Neural crest cell (in vitro differentiated cells): ENCODE data around the gene ARID5B. TPM values are rescaled to one million over a fixed set of nuclear protein-coding genes. Genes with fewer than 3 reads are reported as not detected.

Source experiments
- DNase-seq: peaks from one replicate; pipeline ENCODE4 v3.0.0; 2021; ENCODE audit warnings: low read depth, mixed read lengths, low spot score
- H3K27ac Mint-ChIP-seq: one replicate; pipeline ENCODE4 v1.8.0; 2021; ENCODE audit warnings: mild to moderate bottlenecking, mixed read lengths; ENCODE audit not compliant: unreplicated experiment
- H3K27me3 Mint-ChIP-seq: 2 replicates; pipeline ENCODE4 v1.8.0; 2021; ENCODE audit warnings: low read depth, mild to moderate bottlenecking, mixed read lengths
- H3K36me3 Mint-ChIP-seq: 2 replicates; pipeline ENCODE4 v1.8.0; 2021; ENCODE audit warnings: low read depth, mild to moderate bottlenecking, mixed read lengths
- H3K4me1 Mint-ChIP-seq: 2 replicates; pipeline ENCODE4 v1.8.0; 2021; ENCODE audit warnings: mixed read lengths
- H3K4me3 Mint-ChIP-seq: one replicate; pipeline ENCODE4 v1.8.0; 2021; ENCODE audit warnings: mild to moderate bottlenecking, mixed read lengths
- H3K9me3 Mint-ChIP-seq: 2 replicates; pipeline ENCODE4 v1.8.0; 2021; ENCODE audit warnings: mixed read lengths
- total RNA-seq: library from RNA; stranded (reverse); gene quantifications from 2 replicates; pipeline ENCODE4 v1.2.1, GENCODE V29; 2021
- TF ChIP-seq, protein P1 (sequence below): fragments of 200-600 bp; sonication (generic); conservative IDR thresholded peaks from 2 replicates; pipeline ENCODE4 v1.5.0; 2021; ENCODE audit warnings: antibody characterized with exemption, mild to moderate bottlenecking

Gene ARID5B
- total RNA-seq, 1 donor from 2014 or later = 10.4 TPM

DNA sequence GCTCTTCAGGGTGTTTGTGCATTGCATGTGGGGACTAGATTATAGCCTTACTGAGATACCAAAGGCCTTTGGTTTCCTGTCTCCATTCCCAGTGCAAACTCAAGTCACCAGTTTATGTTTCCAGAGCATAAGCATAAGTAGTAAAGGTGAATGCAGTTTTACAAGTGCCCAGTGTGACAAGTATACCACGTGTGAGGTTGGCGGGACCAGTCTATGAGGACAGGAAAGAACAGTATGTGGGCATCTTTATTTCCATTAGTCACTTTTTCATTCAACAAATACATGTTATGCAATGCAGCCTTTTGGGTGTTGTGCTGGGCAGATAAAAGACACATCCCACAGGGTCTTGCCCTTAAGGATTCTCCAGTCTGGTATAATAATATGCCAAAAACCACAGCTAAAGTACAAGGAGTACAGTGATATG lies 146.5 kb downstream of the ARID5B start:
- Mint-ChIP-seq H3K27me3 (no peaks in the 10 kb centered on the region), H3K27ac (no peak overlapping the region), H3K4me1 (peaks cover 76% of the 10 kb centered on the region), H3K4me3 (peak overlapping the region; percentile 14), H3K9me3 (no peaks in the 10 kb centered on the region), H3K36me3 (peaks cover 9% of the 10 kb centered on the region)
- TF ChIP-seq, protein P1, sequence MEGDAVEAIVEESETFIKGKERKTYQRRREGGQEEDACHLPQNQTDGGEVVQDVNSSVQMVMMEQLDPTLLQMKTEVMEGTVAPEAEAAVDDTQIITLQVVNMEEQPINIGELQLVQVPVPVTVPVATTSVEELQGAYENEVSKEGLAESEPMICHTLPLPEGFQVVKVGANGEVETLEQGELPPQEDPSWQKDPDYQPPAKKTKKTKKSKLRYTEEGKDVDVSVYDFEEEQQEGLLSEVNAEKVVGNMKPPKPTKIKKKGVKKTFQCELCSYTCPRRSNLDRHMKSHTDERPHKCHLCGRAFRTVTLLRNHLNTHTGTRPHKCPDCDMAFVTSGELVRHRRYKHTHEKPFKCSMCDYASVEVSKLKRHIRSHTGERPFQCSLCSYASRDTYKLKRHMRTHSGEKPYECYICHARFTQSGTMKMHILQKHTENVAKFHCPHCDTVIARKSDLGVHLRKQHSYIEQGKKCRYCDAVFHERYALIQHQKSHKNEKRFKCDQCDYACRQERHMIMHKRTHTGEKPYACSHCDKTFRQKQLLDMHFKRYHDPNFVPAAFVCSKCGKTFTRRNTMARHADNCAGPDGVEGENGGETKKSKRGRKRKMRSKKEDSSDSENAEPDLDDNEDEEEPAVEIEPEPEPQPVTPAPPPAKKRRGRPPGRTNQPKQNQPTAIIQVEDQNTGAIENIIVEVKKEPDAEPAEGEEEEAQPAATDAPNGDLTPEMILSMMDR = no peak
- DNase-seq = no peak

DNA sequence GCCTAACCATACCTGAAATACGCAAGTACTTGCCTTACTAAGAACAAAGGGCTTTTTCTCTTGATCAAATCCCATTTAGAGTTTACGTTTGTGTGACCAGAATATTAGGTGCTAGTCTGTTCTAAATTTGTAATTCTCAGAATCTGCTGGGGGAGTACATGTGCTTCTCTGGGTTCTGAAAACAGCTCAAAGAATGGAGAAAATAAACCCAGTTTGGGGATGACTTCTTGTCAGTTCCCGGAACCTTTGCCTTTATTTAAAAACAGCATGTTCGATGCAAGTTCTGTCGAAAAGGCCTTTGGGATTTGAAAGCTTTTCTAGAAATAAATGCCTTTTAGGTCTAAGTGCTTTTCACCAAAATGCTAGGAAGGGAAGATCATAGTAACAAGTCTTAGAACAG lies 147.0 kb downstream of the ARID5B start:
- peaks cover 11% of the 10 kb centered on the region for H3K36me3 Mint-ChIP-seq
- H3K9me3 Mint-ChIP-seq = no peaks in the 10 kb centered on the region
- TF ChIP-seq, protein P1 = no peak
- no peak for DNase-seq
- H3K4me3 Mint-ChIP-seq = peak overlapping the region; percentile 86
- no peaks in the 10 kb centered on the region for H3K27me3 Mint-ChIP-seq
- H3K27ac Mint-ChIP-seq = peak overlapping the region; percentile 57
- H3K4me1 Mint-ChIP-seq = peaks cover 71% of the 10 kb centered on the region

DNA sequence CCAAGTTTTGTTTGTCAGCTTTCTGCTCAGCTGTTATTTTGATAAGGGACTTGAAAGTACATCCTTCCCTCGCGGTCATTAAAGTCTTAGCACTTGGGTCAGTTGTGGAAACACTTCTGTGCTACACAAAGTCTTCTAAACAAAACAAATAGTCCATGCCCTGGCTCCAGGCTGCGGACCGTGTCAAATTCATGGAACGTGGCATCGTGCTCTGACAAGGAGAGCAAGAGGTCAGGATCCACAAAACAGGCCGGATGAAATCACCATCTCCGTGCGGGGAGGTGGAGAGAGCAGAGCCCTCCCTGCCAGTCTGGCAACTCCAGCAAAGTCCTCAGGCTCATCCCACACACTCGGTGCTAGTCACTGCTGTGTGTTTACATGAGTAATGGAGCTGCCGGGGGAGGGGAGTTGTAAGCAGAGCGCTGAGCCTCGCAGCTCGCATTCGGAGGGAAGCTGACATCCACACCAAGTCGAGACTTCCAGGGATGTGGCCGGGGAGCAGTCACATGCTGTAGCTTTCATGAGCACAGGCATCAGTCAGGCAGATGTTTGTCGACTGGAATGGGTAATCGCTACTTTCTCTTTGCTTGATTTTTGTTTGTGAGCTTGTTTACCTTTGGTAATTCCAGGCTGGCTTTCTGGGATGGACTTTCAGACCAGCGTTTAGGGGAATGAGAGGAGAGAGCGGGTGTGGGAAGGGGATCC lies 147.6 kb downstream of the ARID5B start:
- DNase-seq = peak; percentile 57
- no peaks in the 10 kb centered on the region for H3K9me3 Mint-ChIP-seq
- peak overlapping the region; percentile 86 for H3K4me3 Mint-ChIP-seq
- H3K4me1 Mint-ChIP-seq = peaks cover 65% of the 10 kb centered on the region
- peaks cover 11% of the 10 kb centered on the region for H3K36me3 Mint-ChIP-seq
- TF ChIP-seq, protein P1 = no peak
- H3K27ac Mint-ChIP-seq = peak overlapping the region; percentile 57
- no peaks in the 10 kb centered on the region for H3K27me3 Mint-ChIP-seq

DNA sequence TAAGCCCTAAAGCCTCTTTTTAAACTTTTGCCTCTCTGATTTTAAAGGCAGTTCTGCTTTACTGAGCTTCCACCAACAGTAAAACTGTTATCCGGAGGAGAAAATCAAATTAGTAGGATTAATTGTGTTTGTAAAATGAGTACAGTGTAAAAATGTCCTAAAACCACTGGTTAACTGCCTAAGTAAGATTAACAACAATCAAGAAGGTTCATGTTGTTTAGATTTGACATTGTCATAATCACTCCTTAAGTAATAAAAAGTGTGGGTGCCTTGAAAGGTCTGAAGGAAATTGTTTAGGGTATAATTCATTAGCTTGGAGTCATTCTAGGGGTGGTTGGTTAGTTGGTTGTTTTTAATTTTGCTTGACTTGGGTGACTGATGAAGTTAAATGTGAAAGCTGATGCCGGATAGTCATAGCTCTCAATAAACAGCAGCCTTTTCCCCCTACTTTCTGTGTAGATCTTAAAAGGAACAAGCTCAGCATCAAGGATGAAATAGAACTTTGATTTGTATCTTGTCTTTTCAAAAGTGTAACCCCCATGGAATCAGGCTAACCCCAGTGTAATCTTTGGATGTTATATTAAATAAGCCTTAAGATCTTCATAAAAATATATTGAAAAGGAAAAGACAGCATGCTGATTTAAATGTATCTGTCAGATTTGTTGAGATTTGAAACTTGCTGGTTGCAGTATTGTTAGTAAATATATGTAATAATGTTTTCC lies 148.3 kb downstream of the ARID5B start:
- H3K27me3 Mint-ChIP-seq = no peaks in the 10 kb centered on the region
- peak overlapping the region; percentile 86 for H3K4me3 Mint-ChIP-seq
- H3K36me3 Mint-ChIP-seq = peaks cover 15% of the 10 kb centered on the region
- no peak for DNase-seq
- H3K27ac Mint-ChIP-seq = peak overlapping the region; percentile 57
- H3K4me1 Mint-ChIP-seq = peaks cover 65% of the 10 kb centered on the region
- H3K9me3 Mint-ChIP-seq = no peaks in the 10 kb centered on the region
- TF ChIP-seq, protein P1 = no peak

DNA sequence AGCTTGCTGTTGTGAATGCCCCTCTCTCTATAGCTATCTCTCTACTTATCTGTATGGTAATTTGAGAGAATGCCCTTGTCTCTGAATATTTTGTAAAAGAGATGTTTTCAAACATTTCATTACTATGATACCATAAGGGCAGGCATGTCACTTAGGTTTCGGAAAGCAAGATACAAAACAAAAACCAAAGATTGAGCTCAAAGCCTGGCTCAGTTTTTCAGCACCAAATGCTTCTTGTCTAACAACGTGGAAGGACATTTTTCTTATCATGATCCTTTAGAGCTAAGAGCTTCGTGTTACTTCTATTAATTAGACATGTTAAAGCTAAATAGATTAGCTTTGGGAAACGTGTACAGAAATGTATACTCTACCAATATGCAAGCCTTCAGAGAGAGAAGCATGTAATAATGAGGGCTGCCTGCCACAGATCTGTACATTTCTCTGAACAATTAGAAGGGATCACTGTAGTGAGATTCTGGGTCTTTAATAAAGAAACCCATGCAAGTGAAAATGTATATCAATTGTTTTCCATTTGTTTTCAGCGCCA lies 148.9 kb downstream of the ARID5B start:
- no peaks in the 10 kb centered on the region for H3K27me3 Mint-ChIP-seq
- DNase-seq = no peak
- peaks cover 15% of the 10 kb centered on the region for H3K36me3 Mint-ChIP-seq
- TF ChIP-seq, protein P1 = no peak
- peak overlapping the region; percentile 86 for H3K4me3 Mint-ChIP-seq
- no peaks in the 10 kb centered on the region for H3K9me3 Mint-ChIP-seq
- peak overlapping the region; percentile 79 for H3K27ac Mint-ChIP-seq
- peaks cover 70% of the 10 kb centered on the region for H3K4me1 Mint-ChIP-seq
